NT2/D1 (cell line): ENCODE data around the gene COPS6.

Experiments used
- DNase-seq: peaks from one replicate; pipeline ENCODE4 v3.0.0-alpha.2; 2011; ENCODE audit warnings: low read depth, low spot score
- H3K27me3 ChIP-seq: 2 replicates; pipeline ENCODE4 v1.6.0; 2011; ENCODE audit warnings: mild to moderate bottlenecking; ENCODE audit not compliant: insufficient read length, insufficient read depth
- H3K36me3 ChIP-seq: 2 replicates; pipeline ENCODE4 v1.6.1; 2011; ENCODE audit warnings: mild to moderate bottlenecking, low read length, mixed read lengths; ENCODE audit not compliant: insufficient read depth, insufficient read length
- H3K4me1 ChIP-seq: 2 replicates; pipeline ENCODE4 v1.5.1; 2011; ENCODE audit not compliant: insufficient read depth, insufficient read length
- H3K4me3 ChIP-seq: 2 replicates; pipeline ENCODE4 v1.5.1; 2011; ENCODE audit warnings: low read depth; ENCODE audit not compliant: insufficient read length
- H3K9ac ChIP-seq: 2 replicates; pipeline ENCODE4 v1.6.0; 2011; ENCODE audit warnings: low read depth; ENCODE audit not compliant: insufficient read length
- H3K9me3 ChIP-seq: 2 replicates; pipeline ENCODE4 v1.5.1; 2011; ENCODE audit warnings: mild to moderate bottlenecking, low read length; ENCODE audit not compliant: insufficient read depth
- SUZ12 ChIP-seq: IDR thresholded peaks from 2 replicates; pipeline ENCODE4 v1.6.1; 2011; ENCODE audit not compliant: insufficient read length, insufficient read depth; ENCODE audit errors: extremely low read depth
- YY1 ChIP-seq: IDR thresholded peaks from 2 replicates; pipeline ENCODE4 v1.6.1; 2011; ENCODE audit not compliant: insufficient read length, insufficient read depth
- ZNF274 ChIP-seq: IDR thresholded peaks from 2 replicates; pipeline ENCODE4 v1.6.1; 2011; ENCODE audit warnings: mild to moderate bottlenecking, low read depth, low read length

Gene COPS6

GRCh38 chr7:100118388-100119071 lies 29.8 kb downstream of the COPS6 start:
- TF ChIP-seq ZNF274 = no peak
- no peak for TF ChIP-seq YY1
- TF ChIP-seq SUZ12 = no peak
- Histone ChIP-seq H3K4me3 (peak overlapping the region; percentile 87), H3K4me1 (no peaks in the 10 kb centered on the region), H3K9ac (peak overlapping the region; percentile 96), H3K36me3 (peaks cover 29% of the 10 kb centered on the region), H3K9me3 (no peaks in the 10 kb centered on the region), H3K27me3 (no peaks in the 10 kb centered on the region)
- no peak for DNase-seq

- TF ChIP-seq YY1 (peak; percentile 90), ZNF274 (no peak)
- Histone ChIP-seq H3K27me3 (no peaks in the 10 kb centered on the region), H3K4me3 (peak within 1 kb of the TSS; percentile 87), H3K36me3 (peaks cover 23% of the 10 kb centered on the region), H3K9me3 (no peaks in the 10 kb centered on the region), H3K4me1 (no peaks in the 10 kb centered on the region), H3K9ac (peak within 1 kb of the TSS; percentile 96)
- DNase-seq = peak; percentile 94
These were observed 30.6 kb downstream of the COPS6 start, which contains the start of the genes CNPY4 and TAF6 for GRCh38 chr7:100119072-100119969. TSS of gene CNPY4 (plus strand) at chr7:100119634. CDS start at chr7:100119745, 111 bp downstream. TSS of gene TAF6 (minus strand) at chr7:100119358. CDS start at chr7:100114209, 5,149 bp downstream.

GRCh38 chr7:100119970-100120732 lies 31.4 kb downstream of the COPS6 start:
- peaks cover 5% of the 10 kb centered on the region for H3K4me1 ChIP-seq
- no peaks in the 10 kb centered on the region for H3K27me3 ChIP-seq
- H3K9ac ChIP-seq = peak overlapping the region; percentile 79
- H3K36me3 ChIP-seq = peaks cover 26% of the 10 kb centered on the region
- no peaks in the 10 kb centered on the region for H3K9me3 ChIP-seq
- H3K4me3 ChIP-seq = peak overlapping the region; percentile 87
- no peak for DNase-seq
- TF ChIP-seq SUZ12 (no peak), ZNF274 (no peak), YY1 (no peak)

- Histone ChIP-seq H3K4me3 (no peak overlapping the region), H3K36me3 (peaks cover 26% of the 10 kb centered on the region), H3K4me1 (peaks cover 7% of the 10 kb centered on the region), H3K9me3 (no peaks in the 10 kb centered on the region), H3K9ac (peak overlapping the region; percentile 24), H3K27me3 (no peaks in the 10 kb centered on the region)
- no peak for DNase-seq
- TF ChIP-seq SUZ12 = no peak
- TF ChIP-seq ZNF274 = no peak
- TF ChIP-seq YY1 = no peak
These were observed 31.9 kb downstream of the COPS6 start for GRCh38 chr7:100120733-100121036.

GRCh38 chr7:100122067-100122466 lies 33.3 kb downstream of the COPS6 start:
- Histone ChIP-seq H3K36me3 (peaks cover 19% of the 10 kb centered on the region), H3K4me3 (no peak overlapping the region), H3K27me3 (no peaks in the 10 kb centered on the region), H3K9ac (no peak overlapping the region), H3K4me1 (peaks cover 7% of the 10 kb centered on the region), H3K9me3 (no peaks in the 10 kb centered on the region)
- no peak for TF ChIP-seq ZNF274
- DNase-seq = no peak

GRCh38 chr7:100122568-100122967 lies 33.8 kb downstream of the COPS6 start:
- Histone ChIP-seq H3K9ac (no peak overlapping the region), H3K4me3 (no peak overlapping the region), H3K27me3 (peaks cover under 1% of the 10 kb centered on the region), H3K36me3 (peaks cover 19% of the 10 kb centered on the region), H3K4me1 (peaks cover 7% of the 10 kb centered on the region), H3K9me3 (no peaks in the 10 kb centered on the region)
- TF ChIP-seq ZNF274 = no peak
- TF ChIP-seq SUZ12 = no peak
- no peak for TF ChIP-seq YY1
- no peak for DNase-seq
